ENCODE measurements around the gene HDC.

- TF ChIP-seq CTCF (IDR thresholded peaks at IDR 0.05; ENCODE audit: low read length) (no peak), EZH2 (optimal IDR thresholded peaks at IDR 0.05; ENCODE audit: low read depth, low read length) (no peak), EZH2phosphoT487 (IDR thresholded peaks at IDR 0.05; ENCODE audit: low read length) (no peak)
Observed at GRCh38 chr15:50244959-50245624, 20.4 kb downstream of the HDC start.

All from MM.1S (cell line).